Activated T-cell treated with anti-CD3 and anti-CD28 coated beads, Interleukin-2, amount 50 U/mL, for 72 hours (primary cell): ENCODE data around the gene C2orf66. TPM values are rescaled to one million over a fixed set of nuclear protein-coding genes. Genes with fewer than 3 reads are reported as not detected.

Experiments
- ATAC-seq, 2 donors: fragments of 150-1000 bp; cut with Tn5 transposase; replicated peaks in 1 of 2; 2 replicates each; pipeline ENCODE4 v1.10.0; 2021; ENCODE audit warnings: moderate library complexity in 2 of 2, mild to moderate bottlenecking in 1 of 2
- DNase-seq, 2 donors: peaks; one replicate each; pipeline ENCODE4 v3.0.0; 2021 to 2022; ENCODE audit warnings: mixed read lengths in 1 of 2
- H3K27ac Mint-ChIP-seq: one replicate; pipeline ENCODE4 v1.8.0; 2022; ENCODE audit warnings: mild to moderate bottlenecking, moderate library complexity, mixed read lengths
- H3K27me3 Mint-ChIP-seq: one replicate; pipeline ENCODE4 v1.8.0; 2022; ENCODE audit warnings: low read depth, mixed read lengths
- H3K36me3 Mint-ChIP-seq, 2 donors: one replicate each; pipeline ENCODE4 v1.8.0; 2022; ENCODE audit warnings: mixed read lengths in 2 of 2, mild to moderate bottlenecking in 1 of 2; ENCODE audit not compliant: insufficient read depth in 2 of 2
- H3K4me1 Mint-ChIP-seq: one replicate; pipeline ENCODE4 v1.8.0; 2022; ENCODE audit warnings: low read depth, mixed read lengths
- H3K4me3 Mint-ChIP-seq, 2 donors: one replicate each; pipeline ENCODE4 v1.8.0; 2022; ENCODE audit warnings: mild to moderate bottlenecking in 2 of 2, mixed read lengths in 2 of 2, moderate library complexity in 2 of 2
- H3K9me3 Mint-ChIP-seq, 2 donors: one replicate each; pipeline ENCODE4 v1.8.0; 2022; ENCODE audit warnings: mixed read lengths in 2 of 2
- total RNA-seq, 2 donors: library from RNA; stranded (reverse); gene quantifications; one replicate each; pipeline ENCODE4 v1.2.3, GENCODE V29; 2022

The C2orf66 gene
- total RNA-seq, 2 donors from 2014 or later, result 0.38 to 0.60 TPM

- Mint-ChIP-seq H3K4me1 (no peaks in the 10 kb centered on the region), H3K9me3 (peaks cover 7 to 15% of the 10 kb centered on the region in 2 donors), H3K4me3 (no peak overlapping the region), H3K27me3 (peaks cover 45% of the 10 kb centered on the region), H3K36me3 (peaks cover 7 to 8% of the 10 kb centered on the region in 2 donors), H3K27ac (no peak overlapping the region)
- DNase-seq, result no peak
- no peak for ATAC-seq
Measured at GRCh38 chr2:196821195-196821594, 12.0 kb upstream of the C2orf66 start.

DNA sequence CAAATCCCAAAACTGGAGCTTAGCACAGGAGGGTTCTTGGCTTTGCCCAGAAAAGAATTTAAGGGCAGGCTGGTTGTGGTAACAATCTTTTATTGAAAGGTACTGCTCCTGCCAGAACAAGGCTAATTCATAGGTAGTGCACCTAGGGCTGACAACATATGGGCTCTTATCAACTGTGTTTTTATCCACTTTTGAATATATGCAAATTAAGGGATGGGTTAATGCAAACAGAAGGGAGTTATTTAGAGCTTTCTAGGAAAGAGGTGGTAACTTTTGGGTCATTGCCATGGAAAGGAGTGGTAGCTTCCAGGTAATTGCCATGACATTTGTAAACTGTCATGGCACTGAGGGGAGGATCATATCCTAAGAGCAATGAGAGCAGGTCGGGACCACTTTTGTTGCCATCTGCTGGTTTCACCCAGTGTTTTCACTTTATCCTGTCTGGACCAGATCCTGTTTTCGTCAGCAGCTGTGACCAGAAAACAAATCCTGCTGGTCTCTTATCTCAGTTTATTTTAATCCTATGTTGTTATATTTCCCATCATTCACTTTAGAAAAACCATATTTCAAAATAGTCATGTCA lies 981 bp downstream of the C2orf66 start:
- peaks cover 41% of the 10 kb centered on the region for H3K27me3 Mint-ChIP-seq
- no peaks in the 10 kb centered on the region for H3K9me3 Mint-ChIP-seq
- no peak for DNase-seq
- no peaks in the 10 kb centered on the region for H3K36me3 Mint-ChIP-seq
- ATAC-seq, result no peak
- H3K4me3 Mint-ChIP-seq, result no peak overlapping the region
- no peak overlapping the region for H3K27ac Mint-ChIP-seq
- no peaks in the 10 kb centered on the region for H3K4me1 Mint-ChIP-seq

GRCh38 chr2:196804381-196804780 lies 4.8 kb downstream of the C2orf66 start:
- peaks cover 22% of the 10 kb centered on the region for H3K4me1 Mint-ChIP-seq
- no peak overlapping the region for H3K4me3 Mint-ChIP-seq
- DNase-seq (no peak), ATAC-seq (no peak)
- H3K36me3 Mint-ChIP-seq, result peaks cover 2% of the 10 kb centered on the region in 2 donors
- H3K27me3 Mint-ChIP-seq, result peaks cover 15% of the 10 kb centered on the region
- no peaks in the 10 kb centered on the region for H3K9me3 Mint-ChIP-seq
- H3K27ac Mint-ChIP-seq, result no peak overlapping the region

DNA sequence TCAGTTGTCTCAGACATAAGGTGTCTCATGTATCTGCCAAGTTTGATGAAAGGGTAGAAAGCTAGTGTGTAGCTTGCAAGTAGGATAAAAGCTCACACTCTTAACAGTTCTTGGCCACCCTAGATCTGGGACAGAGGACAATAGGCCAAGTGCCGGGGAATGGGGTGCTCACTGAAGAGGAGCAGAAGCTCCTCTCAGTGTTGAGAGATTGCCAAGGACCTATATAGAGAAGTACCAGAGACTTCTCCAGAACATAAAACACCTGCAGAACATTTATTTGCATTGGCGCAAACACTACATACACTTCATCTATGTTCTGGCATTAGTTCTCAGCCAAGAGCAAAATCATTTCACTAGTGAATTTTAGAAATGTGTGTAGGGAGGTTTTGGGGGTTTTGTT lies 6.8 kb downstream of the C2orf66 start:
- ATAC-seq (no peak), DNase-seq (no peak)
- peaks cover 36% of the 10 kb centered on the region for H3K4me1 Mint-ChIP-seq
- no peaks in the 10 kb centered on the region for H3K9me3 Mint-ChIP-seq
- H3K4me3 Mint-ChIP-seq, result no peak overlapping the region
- H3K27me3 Mint-ChIP-seq, result peaks cover 9% of the 10 kb centered on the region
- peaks cover 4 to 6% of the 10 kb centered on the region in 2 donors for H3K36me3 Mint-ChIP-seq
- H3K27ac Mint-ChIP-seq, result no peak overlapping the region

- no peak for ATAC-seq
- peak overlapping the region; percentile 9 to 41 for H3K4me3 Mint-ChIP-seq
- peaks cover 9% of the 10 kb centered on the region for H3K27me3 Mint-ChIP-seq
- peaks cover 42% of the 10 kb centered on the region for H3K4me1 Mint-ChIP-seq
- H3K36me3 Mint-ChIP-seq, result peaks cover 6 to 8% of the 10 kb centered on the region in 2 donors
- H3K27ac Mint-ChIP-seq, result peak overlapping the region; percentile 100
- H3K9me3 Mint-ChIP-seq, result no peaks in the 10 kb centered on the region
- DNase-seq, result no peak
Measured at GRCh38 chr2:196801674-196802261, 7.4 kb downstream of the C2orf66 start.

DNA sequence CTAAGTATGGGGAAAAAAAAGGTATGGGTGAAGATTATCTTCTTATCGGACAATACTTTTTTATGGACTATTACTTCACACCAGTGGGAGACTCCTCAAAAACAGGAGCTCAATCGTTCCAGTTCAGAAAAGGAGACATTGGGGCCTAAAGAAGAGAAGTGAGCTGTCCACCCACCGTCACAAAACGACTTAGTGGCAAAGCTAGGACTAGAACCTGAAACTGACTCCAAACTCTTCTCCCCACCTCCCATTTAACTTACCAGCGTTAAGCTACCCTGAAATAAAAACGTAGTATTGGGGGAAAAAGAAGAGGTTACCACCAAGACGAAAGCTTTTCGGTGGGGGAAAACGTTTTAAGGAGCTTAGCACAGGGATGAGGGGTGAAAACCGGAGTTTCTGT lies 10.2 kb downstream of the C2orf66 start:
- Mint-ChIP-seq H3K27ac (peak overlapping the region; percentile 100), H3K27me3 (peaks cover 4% of the 10 kb centered on the region), H3K36me3 (peaks cover 6 to 12% of the 10 kb centered on the region in 2 donors), H3K4me3 (peak overlapping the region; percentile 98 to 100), H3K9me3 (no peaks in the 10 kb centered on the region), H3K4me1 (peaks cover 46% of the 10 kb centered on the region)
- DNase-seq (no peak), ATAC-seq (peak; percentile 4)

DNA sequence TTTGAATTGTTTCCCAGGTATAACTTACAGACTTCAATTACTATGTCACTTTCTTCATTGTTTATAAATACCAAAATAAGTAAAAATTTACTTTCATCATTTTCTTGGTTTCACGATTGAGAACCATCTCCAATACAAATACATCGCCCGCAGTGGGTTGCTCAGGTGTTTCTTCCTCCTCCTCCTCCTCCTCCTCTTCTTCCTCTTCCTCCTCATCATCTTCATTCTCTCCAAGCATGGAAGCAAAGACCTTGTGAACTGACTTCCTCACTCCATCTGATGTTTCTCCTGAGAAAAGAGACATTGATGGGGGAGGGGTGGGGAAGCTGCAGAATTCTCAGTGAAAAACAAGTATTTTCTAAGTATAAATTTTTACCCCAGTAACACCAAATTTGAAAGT lies 16.3 kb downstream of the C2orf66 start:
- DNase-seq, result no peak
- H3K36me3 Mint-ChIP-seq, result peaks cover 3 to 24% of the 10 kb centered on the region in 2 donors
- H3K4me3 Mint-ChIP-seq, result no peak overlapping the region
- H3K27me3 Mint-ChIP-seq, result no peaks in the 10 kb centered on the region
- no peaks in the 10 kb centered on the region for H3K9me3 Mint-ChIP-seq
- ATAC-seq, result no peak
- no peak overlapping the region for H3K27ac Mint-ChIP-seq
- peaks cover 13% of the 10 kb centered on the region for H3K4me1 Mint-ChIP-seq

GRCh38 chr2:196783431-196784094 lies 25.6 kb downstream of the C2orf66 start:
- H3K27me3 Mint-ChIP-seq, result no peaks in the 10 kb centered on the region
- peak overlapping the region in 1 of 2 donors; percentile 7 for H3K4me3 Mint-ChIP-seq
- H3K27ac Mint-ChIP-seq, result peak overlapping the region; percentile 86
- H3K36me3 Mint-ChIP-seq, result peaks cover 5 to 30% of the 10 kb centered on the region in 2 donors
- peak; percentile 29 for DNase-seq
- no peaks in the 10 kb centered on the region for H3K9me3 Mint-ChIP-seq
- H3K4me1 Mint-ChIP-seq, result peaks cover 9% of the 10 kb centered on the region
- peak; percentile 88 to 95 for ATAC-seq

- H3K27ac Mint-ChIP-seq, result no peak overlapping the region
- H3K9me3 Mint-ChIP-seq, result no peaks in the 10 kb centered on the region
- ATAC-seq (no peak), DNase-seq (no peak)
- H3K4me1 Mint-ChIP-seq, result no peaks in the 10 kb centered on the region
- H3K27me3 Mint-ChIP-seq, result no peaks in the 10 kb centered on the region
- H3K4me3 Mint-ChIP-seq, result no peak overlapping the region
- H3K36me3 Mint-ChIP-seq, result peaks cover 0 to 27% of the 10 kb centered on the region in 2 donors
Measured at GRCh38 chr2:196767101-196767500, 42.1 kb downstream of the C2orf66 start.

- Mint-ChIP-seq H3K36me3 (peaks cover 17 to 51% of the 10 kb centered on the region in 2 donors), H3K9me3 (peaks cover 13 to 16% of the 10 kb centered on the region in 2 donors)
Measured at GRCh38 chr2:196759378-196759706, 49.8 kb downstream of the C2orf66 start.

GRCh38 chr2:196758474-196759377 lies 50.4 kb downstream of the C2orf66 start:
- H3K27me3 Mint-ChIP-seq, result no peaks in the 10 kb centered on the region
- peaks cover 18 to 49% of the 10 kb centered on the region in 2 donors for H3K36me3 Mint-ChIP-seq
- H3K27ac Mint-ChIP-seq, result no peak overlapping the region
- no peaks in the 10 kb centered on the region for H3K4me1 Mint-ChIP-seq
- peaks cover 19 to 20% of the 10 kb centered on the region in 2 donors for H3K9me3 Mint-ChIP-seq
- DNase-seq (no peak), ATAC-seq (no peak)
- no peak overlapping the region for H3K4me3 Mint-ChIP-seq

More at GRCh38 chr2:196759378-196759706, 49.8 kb downstream of the C2orf66 start:
- ATAC-seq (no peak), DNase-seq (no peak)
- Mint-ChIP-seq H3K4me3 (no peak overlapping the region), H3K27ac (no peak overlapping the region), H3K27me3 (no peaks in the 10 kb centered on the region), H3K4me1 (no peaks in the 10 kb centered on the region)
